ENCODE measurements around the gene FBL.

Gene FBL

DNA sequence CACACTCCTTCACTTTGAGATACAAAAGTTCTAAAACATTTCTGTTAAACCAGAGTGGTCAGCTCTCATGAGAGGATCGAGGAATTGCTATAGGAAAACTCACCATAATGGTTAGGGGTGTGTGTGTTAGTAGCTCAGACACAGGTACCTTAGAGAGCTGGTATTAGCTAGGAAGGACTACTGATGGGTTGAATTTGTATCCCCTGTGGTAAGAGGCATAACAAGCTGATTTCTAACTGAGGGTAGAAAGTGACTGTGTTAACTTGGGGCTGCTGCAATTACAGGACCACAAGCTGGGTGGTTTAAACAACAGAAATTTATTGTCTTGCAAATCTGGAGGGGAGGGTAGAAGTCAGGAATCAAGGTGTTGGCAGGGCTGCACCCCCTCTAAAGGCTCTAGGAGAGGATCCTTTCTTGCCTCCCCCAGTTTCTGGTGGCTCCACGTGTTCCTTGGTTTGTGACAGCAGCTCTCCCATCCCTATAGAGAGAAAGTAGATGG lies 50.1 kb downstream of the FBL start:
- CTCF ChIA-PET: interaction anchor here (1.6 kb wide), 1 partner anchor 48 kb away, joined by 9 read pairs; no protein-coding TSS in a partner anchor
- no peak for DNase-seq (ENCODE audit: extremely low spot score)
- POLR2A ChIA-PET: interaction anchor here (1.2 kb wide), 1 partner anchor 49 kb away, joined by 8 read pairs; the partner anchor contains the start of gene FBL
- TF ChIP-seq ARNT (IDR thresholded peaks at IDR 0.05) (no peak), ELF4 (IDR thresholded peaks at IDR 0.05) (no peak), TARDBP (IDR thresholded peaks at IDR 0.05) (no peak), NFRKB (IDR thresholded peaks at IDR 0.05) (no peak), SP1 (IDR thresholded peaks at IDR 0.05) (no peak), CTBP1 (IDR thresholded peaks at IDR 0.05; ENCODE audit: borderline replicate concordance) (no peak)

DNA sequence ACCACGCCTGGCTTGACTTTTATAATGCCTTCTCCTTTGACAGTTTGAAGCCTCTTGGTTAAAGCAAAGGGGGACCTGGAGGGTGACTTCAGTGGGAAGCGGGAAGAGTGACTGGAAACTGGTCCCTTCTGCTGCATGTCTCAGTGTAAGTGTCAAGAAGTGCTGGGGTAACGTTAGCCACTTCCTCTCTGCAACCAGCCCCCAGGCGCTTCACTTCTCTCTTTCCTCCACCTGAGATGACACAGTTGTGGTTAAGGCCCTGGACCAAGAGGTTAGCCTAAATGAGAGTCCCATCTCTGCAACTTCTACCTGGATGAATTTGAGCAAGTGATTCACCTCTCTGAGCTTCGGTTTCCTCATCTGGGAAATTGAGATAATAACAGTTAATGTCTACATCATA lies 51.2 kb downstream of the FBL start:
- CTCF ChIA-PET: interaction anchor here (0.7 kb wide), 1 partner anchor 27 kb away, joined by 3 read pairs; no protein-coding TSS in a partner anchor
- POLR2A ChIA-PET: interaction anchor here (0.6 to 1.4 kb wide), 2 partner anchors 39 to 175 kb away, joined by 3 read pairs; partner anchors contain the start of genes DYRK1B and PSMC4
- TF ChIP-seq BHLHE40 (IDR thresholded peaks at IDR 0.05; ENCODE audit: borderline replicate concordance): no peak
- TF ChIP-seq FOXA1 (IDR thresholded peaks at IDR 0.05): no peak
- TF ChIP-seq SUZ12 (IDR thresholded peaks at IDR 0.05): no peak
- TF ChIP-seq TARDBP (IDR thresholded peaks at IDR 0.05): no peak
- no peak for TF ChIP-seq ARNT (IDR thresholded peaks at IDR 0.05)
- TF ChIP-seq ZNF384 (IDR thresholded peaks at IDR 0.05): no peak
- TF ChIP-seq, protein P1, sequence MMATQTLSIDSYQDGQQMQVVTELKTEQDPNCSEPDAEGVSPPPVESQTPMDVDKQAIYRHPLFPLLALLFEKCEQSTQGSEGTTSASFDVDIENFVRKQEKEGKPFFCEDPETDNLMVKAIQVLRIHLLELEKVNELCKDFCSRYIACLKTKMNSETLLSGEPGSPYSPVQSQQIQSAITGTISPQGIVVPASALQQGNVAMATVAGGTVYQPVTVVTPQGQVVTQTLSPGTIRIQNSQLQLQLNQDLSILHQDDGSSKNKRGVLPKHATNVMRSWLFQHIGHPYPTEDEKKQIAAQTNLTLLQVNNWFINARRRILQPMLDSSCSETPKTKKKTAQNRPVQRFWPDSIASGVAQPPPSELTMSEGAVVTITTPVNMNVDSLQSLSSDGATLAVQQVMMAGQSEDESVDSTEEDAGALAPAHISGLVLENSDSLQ (IDR thresholded peaks at IDR 0.05): no peak
- TF ChIP-seq HDGF (IDR thresholded peaks at IDR 0.05; ENCODE audit: borderline replicate concordance): no peak
- no peak for TF ChIP-seq CTBP1 (IDR thresholded peaks at IDR 0.05; ENCODE audit: borderline replicate concordance)
- TF ChIP-seq FOXK2 (IDR thresholded peaks at IDR 0.05): no peak
- TF ChIP-seq L3MBTL2 (conservative IDR thresholded peaks at IDR 0.05): no peak
- DNase-seq (ENCODE audit: extremely low spot score): no peak

DNA sequence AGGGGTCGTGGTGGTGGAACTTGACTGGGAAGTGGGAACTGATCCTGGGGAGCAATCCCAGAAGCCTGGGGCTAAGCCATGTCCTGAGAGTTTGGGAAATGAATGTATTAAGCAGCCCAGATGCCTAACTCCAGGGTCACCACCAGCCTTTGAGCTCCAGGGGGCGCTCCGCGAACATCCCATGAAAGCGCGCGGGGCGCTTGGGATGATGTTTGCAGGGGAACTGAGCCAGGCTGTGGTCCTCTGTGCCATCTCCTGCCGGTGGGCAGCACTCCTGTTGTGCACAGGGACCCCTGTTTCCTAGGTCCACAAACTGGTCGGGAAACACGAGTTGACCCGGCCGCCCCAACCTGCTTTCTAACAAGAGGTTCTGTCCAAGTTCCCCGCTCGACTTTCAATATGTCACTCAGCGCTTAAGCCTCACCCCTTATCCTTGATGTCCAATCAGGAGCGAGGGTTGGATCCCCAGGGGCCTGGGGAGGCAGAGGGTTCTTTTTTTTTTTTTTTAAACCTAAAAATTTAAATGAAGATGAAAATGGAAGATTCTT lies 53.1 kb downstream of the FBL start:
- DNase-seq (ENCODE audit: extremely low spot score): peak; percentile 81
- TF ChIP-seq, protein P1 (IDR thresholded peaks at IDR 0.05): peak; percentile 95
- peak; percentile 90 for TF ChIP-seq ZNF384 (IDR thresholded peaks at IDR 0.05)
- TF ChIP-seq FOXM1 (IDR thresholded peaks at IDR 0.05; ENCODE audit: borderline replicate concordance): no peak
- no peak for TF ChIP-seq BHLHE40 (IDR thresholded peaks at IDR 0.05; ENCODE audit: borderline replicate concordance)
- no peak for TF ChIP-seq SUZ12 (IDR thresholded peaks at IDR 0.05)
- TF ChIP-seq SP1 (IDR thresholded peaks at IDR 0.05): no peak
- TF ChIP-seq TARDBP (IDR thresholded peaks at IDR 0.05): no peak
- TF ChIP-seq HDGF (IDR thresholded peaks at IDR 0.05; ENCODE audit: borderline replicate concordance): no peak
- TF ChIP-seq NFRKB (IDR thresholded peaks at IDR 0.05): no peak
- TF ChIP-seq FOXA1 (IDR thresholded peaks at IDR 0.05): no peak
- TF ChIP-seq CTBP1 (IDR thresholded peaks at IDR 0.05; ENCODE audit: borderline replicate concordance): no peak
- ChIA-PET CTCF (interaction anchor here (0.6 to 1.5 kb wide), 9 partner anchors 9 to 119 kb away, joined by 3 to 28 read pairs (median 3); partner anchors contain the start of genes DYRK1B and FBL), POLR2A (interaction anchor here (0.6 to 1.0 kb wide), 3 partner anchors 41 to 555 kb away, joined by 3 to 5 read pairs (median 3); partner anchors contain the start of gene DYRK1B)

DNA sequence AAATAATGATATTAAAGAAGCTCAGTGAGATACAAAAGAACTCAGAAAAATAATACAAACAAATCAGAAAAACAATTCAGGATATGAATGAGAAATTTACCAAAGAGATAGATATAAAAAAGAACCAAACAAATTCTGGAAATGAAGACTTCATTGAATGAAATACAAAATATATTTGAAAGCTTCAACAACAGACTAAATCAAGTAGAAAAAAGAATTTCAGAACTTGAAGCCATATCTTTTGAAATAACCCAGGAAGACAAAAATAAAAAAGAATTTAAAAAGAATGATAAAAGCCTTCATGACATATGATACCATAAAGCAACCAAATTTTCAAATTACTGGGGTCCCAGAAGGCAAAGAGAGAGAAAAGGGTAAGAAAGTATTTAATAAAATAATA lies 57.9 kb downstream of the FBL start:
- no peak for TF ChIP-seq BHLHE40 (IDR thresholded peaks at IDR 0.05; ENCODE audit: borderline replicate concordance)
- no peak for TF ChIP-seq FOXA1 (IDR thresholded peaks at IDR 0.05)
- TF ChIP-seq HDGF (IDR thresholded peaks at IDR 0.05; ENCODE audit: borderline replicate concordance): no peak
- TF ChIP-seq ZNF384 (IDR thresholded peaks at IDR 0.05): no peak
- TF ChIP-seq TARDBP (IDR thresholded peaks at IDR 0.05): no peak
- no peak for TF ChIP-seq SP1 (IDR thresholded peaks at IDR 0.05)
- TF ChIP-seq ARNT (IDR thresholded peaks at IDR 0.05): no peak
- TF ChIP-seq FOXM1 (IDR thresholded peaks at IDR 0.05; ENCODE audit: borderline replicate concordance): no peak
- TF ChIP-seq CTBP1 (IDR thresholded peaks at IDR 0.05; ENCODE audit: borderline replicate concordance): no peak
- TF ChIP-seq NFRKB (IDR thresholded peaks at IDR 0.05): no peak
- TF ChIP-seq FOXK2 (IDR thresholded peaks at IDR 0.05): no peak
- TF ChIP-seq, protein P1 (IDR thresholded peaks at IDR 0.05): no peak
- no peak for TF ChIP-seq L3MBTL2 (conservative IDR thresholded peaks at IDR 0.05)
- no peak for TF ChIP-seq SUZ12 (IDR thresholded peaks at IDR 0.05)
- TF ChIP-seq ELF4 (IDR thresholded peaks at IDR 0.05): no peak
- no peak for TF ChIP-seq LEF1 (IDR thresholded peaks at IDR 0.05; ENCODE audit: borderline replicate concordance)
- ChIA-PET CTCF (no interaction called here), POLR2A (no interaction called here)
- DNase-seq (ENCODE audit: extremely low spot score): no peak

All from HEK293T (cell line).